ENCODE data around the gene MAP4K5.

MAP4K5 gene

GRCh38 chr14:50447461-50447860 lies 84.9 kb downstream of the MAP4K5 start:
- Mint-ChIP-seq H3K27me3 (ENCODE audit: low read depth) (no peaks in the 10 kb centered on the region), H3K27ac (no peak overlapping the region), H3K4me1 (no peaks in the 10 kb centered on the region), H3K9me3 (peaks cover 9% of the 10 kb centered on the region), H3K4me3 (no peak overlapping the region), H3K36me3 (ENCODE audit: low read depth) (peaks cover 61% of the 10 kb centered on the region)
- TF ChIP-seq, protein P1, sequence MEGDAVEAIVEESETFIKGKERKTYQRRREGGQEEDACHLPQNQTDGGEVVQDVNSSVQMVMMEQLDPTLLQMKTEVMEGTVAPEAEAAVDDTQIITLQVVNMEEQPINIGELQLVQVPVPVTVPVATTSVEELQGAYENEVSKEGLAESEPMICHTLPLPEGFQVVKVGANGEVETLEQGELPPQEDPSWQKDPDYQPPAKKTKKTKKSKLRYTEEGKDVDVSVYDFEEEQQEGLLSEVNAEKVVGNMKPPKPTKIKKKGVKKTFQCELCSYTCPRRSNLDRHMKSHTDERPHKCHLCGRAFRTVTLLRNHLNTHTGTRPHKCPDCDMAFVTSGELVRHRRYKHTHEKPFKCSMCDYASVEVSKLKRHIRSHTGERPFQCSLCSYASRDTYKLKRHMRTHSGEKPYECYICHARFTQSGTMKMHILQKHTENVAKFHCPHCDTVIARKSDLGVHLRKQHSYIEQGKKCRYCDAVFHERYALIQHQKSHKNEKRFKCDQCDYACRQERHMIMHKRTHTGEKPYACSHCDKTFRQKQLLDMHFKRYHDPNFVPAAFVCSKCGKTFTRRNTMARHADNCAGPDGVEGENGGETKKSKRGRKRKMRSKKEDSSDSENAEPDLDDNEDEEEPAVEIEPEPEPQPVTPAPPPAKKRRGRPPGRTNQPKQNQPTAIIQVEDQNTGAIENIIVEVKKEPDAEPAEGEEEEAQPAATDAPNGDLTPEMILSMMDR (IDR thresholded peaks at IDR 0.05; ENCODE audit: unreplicated experiment in 3 of 3): no peak

GRCh38 chr14:50434528-50434927 lies 97.8 kb downstream of the MAP4K5 start:
- TF ChIP-seq, protein P1 (IDR thresholded peaks at IDR 0.05; ENCODE audit: unreplicated experiment in 3 of 3): no peak
- no peaks in the 10 kb centered on the region for H3K4me1 Mint-ChIP-seq
- no peak overlapping the region for H3K4me3 Mint-ChIP-seq
- H3K9me3 Mint-ChIP-seq: peaks cover 3% of the 10 kb centered on the region
- peaks cover 74% of the 10 kb centered on the region for H3K36me3 Mint-ChIP-seq (ENCODE audit: low read depth)
- no peaks in the 10 kb centered on the region for H3K27me3 Mint-ChIP-seq (ENCODE audit: low read depth)
- H3K27ac Mint-ChIP-seq: no peak overlapping the region

DNA sequence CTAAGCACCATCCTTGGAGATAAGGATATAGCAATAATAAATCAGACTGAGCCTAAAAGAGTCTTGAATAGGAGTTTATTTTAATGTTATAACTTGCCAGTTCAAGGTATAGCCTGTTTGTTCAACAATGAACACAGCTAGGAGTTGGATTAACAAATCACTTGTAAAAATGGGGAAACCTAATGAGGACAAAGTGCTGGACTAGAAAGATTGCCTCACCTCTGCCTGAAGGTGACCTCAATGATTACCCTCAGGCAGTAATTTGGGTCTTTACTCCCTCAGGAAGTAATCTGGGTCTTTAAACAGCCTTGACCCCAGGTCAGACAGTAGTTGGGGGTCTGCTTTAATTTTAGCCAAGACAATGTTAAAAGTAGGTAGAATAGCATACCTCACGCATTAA lies 100.2 kb downstream of the MAP4K5 start:
- Mint-ChIP-seq H3K4me3 (no peak overlapping the region), H3K9me3 (no peaks in the 10 kb centered on the region), H3K4me1 (no peaks in the 10 kb centered on the region), H3K36me3 (ENCODE audit: low read depth) (peaks cover 63% of the 10 kb centered on the region), H3K27me3 (ENCODE audit: low read depth) (no peaks in the 10 kb centered on the region), H3K27ac (no peak overlapping the region)
- TF ChIP-seq, protein P1 (IDR thresholded peaks at IDR 0.05; ENCODE audit: unreplicated experiment in 3 of 3): no peak

GRCh38 chr14:50425816-50426215 lies 106.6 kb downstream of the MAP4K5 start:
- no peaks in the 10 kb centered on the region for H3K27me3 Mint-ChIP-seq (ENCODE audit: low read depth)
- H3K36me3 Mint-ChIP-seq (ENCODE audit: low read depth): peaks cover 39% of the 10 kb centered on the region
- H3K4me3 Mint-ChIP-seq: no peak overlapping the region
- no peaks in the 10 kb centered on the region for H3K9me3 Mint-ChIP-seq
- peaks cover 1% of the 10 kb centered on the region for H3K4me1 Mint-ChIP-seq
- H3K27ac Mint-ChIP-seq: no peak overlapping the region
- TF ChIP-seq, protein P1 (IDR thresholded peaks at IDR 0.05; ENCODE audit: unreplicated experiment in 3 of 3): no peak

DNA sequence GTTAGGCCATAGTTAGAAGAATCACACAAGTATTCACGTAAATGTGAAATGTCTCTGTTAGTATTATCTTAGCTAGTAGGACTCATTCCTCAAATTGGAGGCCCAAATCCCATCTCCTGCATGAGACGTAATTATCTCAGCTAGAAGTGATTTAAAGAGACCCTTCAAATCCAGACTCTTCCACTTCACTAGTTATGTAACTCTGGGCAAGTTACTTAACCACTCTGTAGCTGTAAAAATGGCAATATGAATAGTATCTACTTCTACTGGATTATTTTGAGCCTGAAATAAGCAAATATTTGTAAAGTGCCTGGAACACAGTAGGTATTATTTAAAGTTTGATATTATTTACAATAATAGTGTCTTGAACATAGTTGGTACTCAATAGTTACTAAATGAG lies 107.3 kb downstream of the MAP4K5 start:
- Mint-ChIP-seq H3K9me3 (no peaks in the 10 kb centered on the region), H3K4me3 (no peak overlapping the region), H3K27me3 (ENCODE audit: low read depth) (no peaks in the 10 kb centered on the region), H3K4me1 (peaks cover 5% of the 10 kb centered on the region), H3K27ac (no peak overlapping the region), H3K36me3 (ENCODE audit: low read depth) (peaks cover 44% of the 10 kb centered on the region)
- TF ChIP-seq, protein P1 (IDR thresholded peaks at IDR 0.05; ENCODE audit: unreplicated experiment in 3 of 3): no peak

DNA sequence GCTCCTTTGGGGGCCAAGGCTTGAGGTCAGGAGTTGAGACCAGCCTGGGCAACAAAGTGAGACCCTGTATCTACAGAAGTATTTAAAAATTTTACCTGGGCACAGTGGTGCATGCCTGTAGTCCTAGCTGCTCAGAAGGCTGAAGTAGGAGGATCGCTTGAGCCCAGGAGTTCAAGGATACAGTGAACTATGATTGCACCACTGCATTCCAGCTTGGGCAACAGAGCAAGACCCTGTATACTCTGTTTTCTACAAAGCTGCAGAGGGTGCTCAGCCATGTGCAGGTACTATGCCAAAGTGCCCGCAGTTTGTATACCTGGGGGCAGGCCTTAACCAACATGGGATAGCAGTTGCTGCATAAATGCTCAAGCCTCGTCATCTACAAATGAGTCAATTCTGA lies 108.8 kb downstream of the MAP4K5 start:
- H3K36me3 Mint-ChIP-seq (ENCODE audit: low read depth): peaks cover 52% of the 10 kb centered on the region
- no peak overlapping the region for H3K27ac Mint-ChIP-seq
- H3K4me3 Mint-ChIP-seq: no peak overlapping the region
- H3K27me3 Mint-ChIP-seq (ENCODE audit: low read depth): no peaks in the 10 kb centered on the region
- H3K9me3 Mint-ChIP-seq: no peaks in the 10 kb centered on the region
- H3K4me1 Mint-ChIP-seq: peaks cover 11% of the 10 kb centered on the region
- TF ChIP-seq, protein P1 (IDR thresholded peaks at IDR 0.05; ENCODE audit: unreplicated experiment in 3 of 3): no peak

Measured in nephron (organoid).